Smooth muscle cell (in vitro differentiated cells): Measurements from ENCODE around the gene CBFB. TPM values are rescaled to one million over a fixed set of nuclear protein-coding genes. Genes with fewer than 3 reads are reported as not detected.

Experiments used
- DNase-seq: peaks from one replicate; lab custom pipeline; 2025; ENCODE audit not compliant: unreplicated experiment; lab: John Stamatoyannopoulos, UW
- H2AFZ ChIP-seq: fragments of 200-600 bp; sonication (generic); 2 replicates; pipeline ENCODE4 v1.6.0; 2016; ENCODE audit warnings: antibody characterized with exemption, low read depth, mild to moderate bottlenecking
- H3F3A ChIP-seq: fragments of 200-600 bp; sonication (generic); 2 replicates; pipeline ENCODE4 v1.6.0; 2017; ENCODE audit warnings: antibody characterized with exemption, low read depth
- H3K27ac ChIP-seq: fragments of 200-600 bp; sonication (generic); 2 replicates; pipeline ENCODE4 v1.5.1; 2016; ENCODE audit warnings: low read depth, mild to moderate bottlenecking
- H3K27me3 ChIP-seq: fragments of 200-600 bp; sonication (generic); 2 replicates; pipeline ENCODE4 v1.6.1; 2016; ENCODE audit warnings: low read depth, mild to moderate bottlenecking
- H3K36me3 ChIP-seq: fragments of 200-600 bp; sonication (generic); 2 replicates; pipeline ENCODE4 v1.5.1; 2016; ENCODE audit warnings: low read depth
- H3K4me1 ChIP-seq: fragments of 200-600 bp; sonication (generic); 2 replicates; pipeline ENCODE4 v1.5.1; 2016; ENCODE audit warnings: low read depth
- H3K4me2 ChIP-seq: fragments of 200-600 bp; sonication (generic); 2 replicates; pipeline ENCODE4 v1.6.0; 2016; ENCODE audit warnings: mild to moderate bottlenecking
- H3K4me3 ChIP-seq: fragments of 200-600 bp; sonication (generic); 2 replicates; pipeline ENCODE4 v1.5.1; 2016; ENCODE audit warnings: mild to moderate bottlenecking
- H3K79me2 ChIP-seq: fragments of 200-600 bp; sonication (generic); 2 replicates; pipeline ENCODE4 v1.6.0; 2016; ENCODE audit warnings: low read depth, mild to moderate bottlenecking
- H3K9ac ChIP-seq: fragments of 200-600 bp; sonication (generic); 2 replicates; pipeline ENCODE4 v1.6.0; 2016; ENCODE audit warnings: low read depth
- H3K9me3 ChIP-seq: fragments of 200-600 bp; sonication (generic); replicated peaks from 2 replicates; pipeline ENCODE4 v1.5.1; 2016; ENCODE audit warnings: low read depth
- H4K20me1 ChIP-seq: fragments of 200-600 bp; sonication (generic); 2 replicates; pipeline ENCODE4 v1.6.0; 2016; ENCODE audit warnings: low read depth
- CTCF ChIP-seq: fragments of 200-600 bp; sonication (generic); IDR thresholded peaks from 2 replicates; pipeline ENCODE4 v1.5.1; 2017; ENCODE audit warnings: borderline replicate concordance, mild to moderate bottlenecking, antibody characterized with exemption; ENCODE audit not compliant: insufficient read depth, poor library complexity, severe bottlenecking
- WGBS: methylation state at CpG from one replicate; pipeline ENCODE4 v1.1.7; 2016; ENCODE audit warnings: low lambda C conversion rate; 5-methylcytosine and 5-hydroxymethylcytosine counted together
- polyA plus RNA-seq: library from polyadenylated mRNA; unstranded; fragments of >200 nt; fragmentation: Nextera tagmentation; extraction: Ambion mirVana; gene quantifications from 2 replicates; pipeline ENCODE4 v1.2.1, GENCODE V29; 2016
- total RNA-seq: library from RNA; depleted of rRNA; stranded (reverse); fragments of >200 nt; gene quantifications from 2 replicates; pipeline ENCODE4 v1.2.3, GENCODE V29; 2014

Gene CBFB
- total and polyA plus RNA-seq, 2 experiments from 2014 or later: 40.2 to 41.1 TPM

DNA sequence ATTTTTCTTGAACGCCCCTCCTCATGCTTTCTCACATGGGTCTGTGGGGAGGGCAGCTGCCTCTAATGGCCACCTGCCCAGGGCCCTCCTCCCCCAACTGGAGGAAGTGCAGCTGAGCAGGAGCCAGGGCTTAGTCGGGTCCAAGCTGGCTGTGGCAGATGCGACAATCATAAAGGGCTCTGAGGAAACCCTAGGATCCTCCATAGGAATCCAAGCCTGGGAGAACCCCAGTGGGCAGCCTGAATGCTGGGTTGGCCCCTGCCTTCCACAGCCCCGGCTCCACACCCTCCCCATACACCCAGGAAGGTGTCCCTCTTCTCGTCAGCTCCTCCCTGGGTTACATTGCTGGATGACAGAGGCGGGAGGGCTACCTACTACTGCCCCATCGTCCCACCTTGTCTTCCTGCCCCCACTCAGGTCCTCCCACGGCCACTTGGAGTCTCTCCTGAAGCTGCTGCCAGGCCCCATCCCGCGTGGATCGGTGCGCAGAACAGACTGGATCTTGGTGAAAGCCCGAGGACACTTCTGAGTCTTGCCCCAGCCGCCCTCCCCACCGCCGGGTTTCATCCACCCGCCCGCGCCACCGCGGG, 15.6 kb upstream of the CBFB start:
- no peaks in the 10 kb centered on the region for H3K9me3 ChIP-seq
- DNase-seq: no peak
- peak overlapping the region; percentile 82 for H3K4me2 ChIP-seq
- H3F3A ChIP-seq: no peaks in the 10 kb centered on the region
- no peak overlapping the region for H3K27ac ChIP-seq
- no peaks in the 10 kb centered on the region for H3K36me3 ChIP-seq
- H3K79me2 ChIP-seq: no peaks in the 10 kb centered on the region
- H3K9ac ChIP-seq: no peak overlapping the region
- H3K4me1 ChIP-seq: no peaks in the 10 kb centered on the region
- no peaks in the 10 kb centered on the region for H3K27me3 ChIP-seq
- 18% methylated on average over 16 of the region's 21 CpGs for WGBS
- peak overlapping the region; percentile 47 for H3K4me3 ChIP-seq
- no peaks in the 10 kb centered on the region for H4K20me1 ChIP-seq
- TF ChIP-seq CTCF: no peak
- peak overlapping the region; percentile 84 for H2AFZ ChIP-seq

DNA sequence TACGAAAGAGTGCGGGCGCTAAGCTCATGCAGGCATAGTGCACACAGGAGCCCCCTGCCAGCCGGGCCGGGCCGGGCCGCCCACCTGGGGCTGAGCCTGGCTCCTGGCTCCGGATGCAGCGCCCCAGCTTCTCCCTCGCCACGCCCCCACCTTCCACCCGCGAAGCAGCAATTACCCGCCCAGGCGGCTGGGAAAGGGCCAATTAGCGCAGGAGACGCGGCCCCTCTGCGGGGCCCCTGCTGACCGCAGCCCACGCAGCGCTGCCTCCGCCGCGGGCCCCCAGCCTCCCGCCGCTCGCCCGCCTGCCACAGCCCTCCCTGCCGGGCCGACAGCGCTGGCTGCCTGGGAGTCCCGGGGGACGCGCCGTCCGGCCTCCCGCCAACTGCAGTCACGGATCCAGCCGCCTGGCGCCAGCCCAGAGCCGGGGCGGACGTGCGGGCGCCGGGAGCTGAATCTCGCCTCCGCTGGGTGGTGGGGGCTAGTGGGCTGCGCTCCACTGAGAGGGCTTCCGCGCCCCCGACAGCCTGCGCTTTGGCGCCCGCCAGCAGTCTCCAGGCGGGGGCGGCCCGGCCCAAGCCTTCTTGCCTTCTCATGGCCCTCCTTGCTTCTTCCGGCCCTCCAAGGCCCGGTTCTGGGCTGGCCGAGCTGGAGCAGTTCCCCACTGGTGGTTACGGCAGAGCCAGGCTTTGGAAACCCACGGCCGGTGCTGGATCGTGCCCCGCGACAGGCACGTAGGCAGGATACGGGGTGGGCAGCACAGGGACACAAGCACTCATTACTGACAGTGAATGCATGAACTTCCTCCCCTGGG, 14.9 kb upstream of the CBFB start:
- Histone ChIP-seq H3F3A (no peaks in the 10 kb centered on the region), H3K27me3 (no peaks in the 10 kb centered on the region), H4K20me1 (no peaks in the 10 kb centered on the region), H3K36me3 (no peaks in the 10 kb centered on the region), H3K27ac (peak overlapping the region; percentile 21), H3K9ac (no peak overlapping the region), H3K4me2 (peak overlapping the region; percentile 82), H3K4me3 (peak overlapping the region; percentile 47), H3K9me3 (no peaks in the 10 kb centered on the region), H3K79me2 (no peaks in the 10 kb centered on the region), H3K4me1 (no peaks in the 10 kb centered on the region), H2AFZ (peak overlapping the region; percentile 84)
- DNase-seq: peak; percentile 62
- no peak for TF ChIP-seq CTCF
- 2% methylated on average over 52 of the region's 70 CpGs for WGBS

DNA sequence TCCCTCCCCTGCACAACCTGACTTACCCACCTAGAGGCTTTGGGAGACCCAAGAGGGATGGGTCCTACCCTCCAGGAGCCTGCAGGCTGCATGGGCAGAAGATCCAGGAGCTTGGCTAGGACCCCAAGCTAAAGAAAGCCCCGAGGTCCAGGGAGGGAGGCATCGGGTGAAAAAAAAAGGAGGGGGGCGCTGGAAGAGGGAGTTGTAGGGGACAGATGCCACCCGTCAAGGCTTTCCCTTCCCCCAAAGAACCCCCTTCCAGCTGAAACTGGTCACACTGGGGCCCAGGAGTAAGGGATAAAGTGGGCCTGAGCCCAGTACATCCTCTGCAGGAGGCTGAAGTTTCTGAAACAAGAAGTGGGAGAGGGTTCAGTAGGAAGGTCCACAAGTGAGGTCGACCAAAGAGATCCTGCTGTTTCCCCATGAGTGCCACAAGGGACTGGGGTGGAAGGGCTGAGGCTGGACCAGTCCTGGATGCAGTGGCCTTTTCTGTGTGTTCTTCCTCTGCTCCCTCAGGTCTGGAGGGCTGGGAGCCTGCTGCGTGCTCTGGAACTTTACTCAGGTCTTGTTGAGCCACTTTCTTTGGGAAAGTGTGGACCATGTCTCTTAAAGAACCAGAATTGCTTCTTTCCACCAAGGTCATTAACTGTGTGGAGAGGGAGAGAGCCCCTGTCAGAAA, 14.2 kb upstream of the CBFB start:
- H4K20me1 ChIP-seq: no peaks in the 10 kb centered on the region
- no peaks in the 10 kb centered on the region for H3K4me1 ChIP-seq
- peak overlapping the region; percentile 21 for H3K27ac ChIP-seq
- no peak overlapping the region for H3K9ac ChIP-seq
- H3K9me3 ChIP-seq: no peaks in the 10 kb centered on the region
- peak overlapping the region; percentile 82 for H3K4me2 ChIP-seq
- H3F3A ChIP-seq: no peaks in the 10 kb centered on the region
- 80% methylated on average over 6 of the region's 6 CpGs for WGBS
- no peaks in the 10 kb centered on the region for H3K79me2 ChIP-seq
- H3K4me3 ChIP-seq: peak overlapping the region; percentile 47
- no peaks in the 10 kb centered on the region for H3K36me3 ChIP-seq
- TF ChIP-seq CTCF: no peak
- H3K27me3 ChIP-seq: no peaks in the 10 kb centered on the region
- DNase-seq: no peak
- no peak overlapping the region for H2AFZ ChIP-seq
